PC-3 (cell line): Measurements from ENCODE around the gene DNLZ.

Experiments used
- CTCF ChIP-seq: fragments of 300-600 bp; sonication (generic); conservative IDR thresholded peaks from 2 replicates; pipeline ENCODE4 v1.5.1; 2017; ENCODE audit warnings: antibody characterized with exemption, low read depth, mild to moderate bottlenecking, low read length
- EZH2 ChIP-seq: fragments of 300-600 bp; sonication (generic); IDR thresholded peaks from one replicate; pipeline ENCODE4 v1.6.1; 2017; ENCODE audit warnings: antibody characterized with exemption, mild to moderate bottlenecking, low read length; ENCODE audit not compliant: unreplicated experiment

GRCh38 chr9:136346157-136346481 lies 17.4 kb downstream of the DNLZ start:
- TF ChIP-seq CTCF = 0 out of 2 replicates have a peak, but pooled peaks have one; percentile 3
- TF ChIP-seq EZH2 = no peak
